HG02973 (cell line): ENCODE measurements around the gene DKK3.

Experiments
- ATAC-seq: cut with Tn5 transposase; IDR thresholded peaks from one replicate; pipeline ENCODE4 v1.9.1; 2021; ENCODE audit warnings: moderate library complexity; ENCODE audit not compliant: unreplicated experiment

DKK3 gene

DNA sequence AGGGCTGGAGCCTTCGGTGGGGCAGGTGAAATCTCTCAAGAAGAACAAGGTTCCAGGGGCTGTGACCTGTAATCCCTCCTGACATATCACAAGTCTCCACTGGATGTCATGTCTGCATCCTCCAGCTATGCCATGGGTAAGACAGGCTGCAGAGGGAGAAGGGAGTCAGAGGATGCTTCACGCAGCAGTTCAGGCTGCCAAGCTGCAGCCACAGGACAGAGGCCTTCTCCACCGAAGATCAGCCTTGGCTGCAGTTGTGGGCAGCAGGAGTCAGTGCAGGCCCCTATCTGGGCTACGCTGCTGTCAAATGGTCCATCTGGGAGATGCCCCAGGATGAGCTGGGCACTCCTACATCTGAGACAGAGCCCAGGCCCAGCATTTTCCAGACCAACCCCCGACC lies 25.0 kb downstream of the DKK3 start:
- ATAC-seq = no peak

- ATAC-seq = no peak
Measured at GRCh38 chr11:11982975-11983374, 25.5 kb downstream of the DKK3 start.

DNA sequence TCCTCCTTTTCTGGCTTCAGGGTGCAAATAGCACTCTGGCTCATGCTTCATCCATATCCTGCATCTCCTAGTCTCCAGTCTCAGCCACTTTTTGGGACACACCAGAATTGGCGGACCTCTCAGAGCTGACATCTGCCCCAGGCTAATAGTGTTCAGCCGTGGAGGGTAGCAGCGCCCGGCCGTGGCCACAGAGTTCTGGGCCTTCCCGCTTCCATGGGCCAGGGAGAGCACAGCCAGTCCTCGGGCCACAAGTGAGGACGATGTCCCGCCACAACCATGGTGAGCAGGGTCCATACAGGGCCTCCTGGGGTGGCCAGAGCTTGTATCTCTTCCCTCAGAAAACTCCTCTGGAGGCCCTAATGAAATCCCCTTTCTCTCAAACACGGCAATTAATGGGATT lies 26.0 kb downstream of the DKK3 start:
- no peak for ATAC-seq

DNA sequence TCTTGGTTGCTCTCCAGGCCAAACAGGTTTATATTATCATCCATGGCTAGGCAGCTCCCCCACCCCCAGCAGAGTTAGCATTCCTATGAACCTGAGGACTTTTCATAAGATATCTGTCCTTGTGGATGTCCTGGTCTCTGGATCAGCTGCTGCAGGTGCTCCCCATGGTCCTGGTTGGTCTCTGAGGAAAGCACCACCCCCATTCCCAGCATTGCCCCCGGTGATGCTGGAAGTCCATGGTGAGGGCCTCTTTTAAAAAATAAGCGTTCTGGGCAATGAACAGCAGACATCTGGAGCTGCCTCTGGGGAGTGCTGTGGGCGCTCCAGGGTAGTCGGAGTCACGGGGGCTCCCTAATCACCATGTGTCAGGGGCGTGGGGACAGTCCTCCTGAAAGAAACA lies 26.6 kb downstream of the DKK3 start:
- no peak for ATAC-seq

- no peak for ATAC-seq
Measured at GRCh38 chr11:11981364-11981763, 27.1 kb downstream of the DKK3 start.

GRCh38 chr11:11980841-11981308 lies 27.6 kb downstream of the DKK3 start:
- no peak for ATAC-seq

DNA sequence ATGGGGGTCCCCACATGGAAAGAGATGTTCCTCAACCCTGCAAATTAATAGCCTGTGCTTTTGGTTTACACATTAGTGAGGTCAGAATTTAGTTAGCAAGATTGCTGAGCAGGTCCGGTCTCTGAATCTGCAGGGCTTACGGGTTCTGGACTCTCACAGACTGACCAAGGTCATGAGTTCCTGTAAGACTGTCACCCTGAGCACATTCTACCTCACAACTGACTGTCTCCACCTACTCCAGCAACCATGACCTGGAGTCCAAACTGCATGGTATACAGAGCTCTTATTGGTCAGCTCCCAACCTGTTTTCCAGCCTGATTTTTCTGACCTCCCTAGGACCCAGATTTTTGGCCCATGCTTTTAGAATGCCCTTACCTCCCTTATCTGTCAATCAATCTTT lies 28.2 kb downstream of the DKK3 start:
- no peak for ATAC-seq

GRCh38 chr11:11979488-11980117 lies 28.8 kb downstream of the DKK3 start:
- no peak for ATAC-seq

DNA sequence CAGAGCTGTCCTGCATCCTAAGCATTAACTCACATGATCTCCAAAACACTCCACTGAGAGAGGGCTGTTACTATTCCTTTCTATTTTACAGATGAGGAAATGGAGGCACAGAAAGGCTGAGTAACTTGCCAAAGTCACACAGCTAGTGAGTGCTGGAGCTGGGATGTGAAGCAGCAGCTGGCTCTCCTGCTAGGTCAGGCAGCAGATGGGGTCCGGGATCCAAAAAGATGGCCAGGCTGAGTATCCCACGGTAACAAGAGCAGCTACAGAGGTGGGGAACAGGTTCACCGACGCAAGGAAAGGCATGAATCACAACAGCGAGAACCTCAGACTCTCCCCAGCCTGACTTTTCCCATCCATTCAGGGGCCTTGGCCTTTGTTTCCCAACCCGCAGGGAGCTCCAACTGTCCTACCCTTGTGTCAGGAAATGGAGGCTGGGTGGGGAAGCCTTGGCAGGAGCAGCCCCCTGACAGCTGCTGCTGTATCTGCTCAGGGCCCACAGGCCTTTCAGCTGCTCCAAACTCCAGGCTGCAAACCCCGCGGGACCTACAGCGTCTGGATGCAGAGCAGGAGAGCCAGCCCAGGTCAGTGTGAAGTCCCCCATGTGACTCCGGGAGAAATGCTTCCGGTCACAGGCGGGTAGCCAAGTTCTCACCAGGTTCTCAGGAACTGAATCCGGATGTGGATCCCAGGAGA lies 29.5 kb downstream of the DKK3 start:
- no peak for ATAC-seq

GRCh38 chr11:11978098-11978637 lies 30.3 kb downstream of the DKK3 start:
- ATAC-seq = no peak

DNA sequence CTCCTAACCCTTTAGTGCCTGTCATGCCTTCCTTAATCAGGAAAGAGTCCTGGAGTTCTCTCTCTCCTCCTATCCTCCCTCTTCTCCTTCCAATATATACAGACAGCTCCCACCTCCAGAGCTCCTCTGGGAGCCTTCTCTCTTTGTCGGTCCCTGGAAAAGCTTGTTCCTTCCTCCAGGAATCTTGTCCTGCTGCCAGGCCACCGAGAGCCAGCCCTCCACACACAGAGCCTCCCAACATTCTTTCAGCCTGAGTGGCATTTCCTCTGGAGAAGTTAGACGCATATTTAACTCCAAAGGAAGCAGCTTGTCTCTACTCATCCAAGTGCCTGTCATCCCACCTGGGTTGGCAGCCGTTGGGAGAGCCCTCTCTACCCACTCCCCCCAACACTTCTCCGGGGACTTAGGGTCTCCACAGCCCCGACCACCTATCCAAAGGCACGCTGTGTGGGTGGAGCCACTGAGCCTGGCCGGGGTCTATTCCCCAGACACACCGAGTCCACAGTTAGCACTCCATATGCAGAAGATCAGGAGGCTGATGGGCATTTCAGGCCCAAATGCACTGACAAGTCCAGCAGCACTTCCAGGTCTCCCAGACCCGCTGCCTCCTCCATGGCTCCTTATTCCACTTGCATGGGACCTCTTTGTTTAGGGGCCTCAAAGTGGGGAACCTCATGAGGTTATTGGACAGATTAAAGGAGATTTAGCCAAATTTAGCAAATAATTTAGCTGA lies 31.1 kb downstream of the DKK3 start:
- no peak for ATAC-seq

- no peak for ATAC-seq
Measured at GRCh38 chr11:11976481-11977127, 31.8 kb downstream of the DKK3 start.

DNA sequence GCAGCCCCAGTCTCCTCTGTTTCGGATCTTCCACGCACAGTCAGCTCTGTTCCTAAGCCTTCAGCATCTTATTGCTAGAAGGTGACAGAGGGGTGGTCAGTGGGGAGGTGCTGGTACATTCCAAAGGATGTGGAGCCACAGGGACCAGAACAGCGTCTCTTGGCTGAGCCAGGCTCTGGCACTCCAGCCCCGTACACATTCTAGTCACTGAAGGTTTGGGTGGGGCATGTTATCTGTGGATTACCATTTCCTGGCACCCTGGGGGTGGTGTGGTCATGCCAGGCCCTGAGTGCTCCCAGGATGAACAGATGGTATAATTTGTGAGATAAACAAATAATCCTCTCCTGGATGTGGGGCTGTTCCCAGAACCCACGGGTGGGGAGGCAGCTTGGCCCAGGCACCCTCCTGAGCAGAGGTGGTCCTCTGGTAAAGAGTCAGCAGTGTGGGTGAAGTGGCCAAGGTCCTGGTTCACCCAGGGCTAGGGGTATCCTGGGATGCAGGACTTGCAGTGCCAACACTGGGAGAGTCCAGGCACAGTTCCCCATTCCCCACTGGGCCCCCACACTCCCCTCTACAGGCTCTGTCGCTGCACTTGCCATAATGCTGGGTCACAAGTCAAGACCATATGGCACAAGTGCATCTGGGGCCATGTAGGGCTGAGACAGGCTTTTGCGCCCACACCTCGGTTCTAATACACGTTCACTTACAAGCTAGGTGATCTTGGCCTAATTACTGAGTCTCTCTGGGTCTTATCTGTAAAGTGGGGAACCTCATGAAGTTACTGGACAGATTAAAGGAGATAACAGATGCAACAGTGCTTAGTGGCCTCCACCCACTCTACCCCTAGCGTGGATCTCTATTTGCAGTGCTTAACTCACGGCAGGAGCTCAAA lies 33.0 kb downstream of the DKK3 start:
- ATAC-seq = no peak

GRCh38 chr11:11973866-11974265 lies 34.6 kb downstream of the DKK3 start:
- no peak for ATAC-seq

- ATAC-seq = no peak
Measured at GRCh38 chr11:11973361-11973800, 35.0 kb downstream of the DKK3 start.

GRCh38 chr11:11972730-11973341 lies 35.6 kb downstream of the DKK3 start:
- no peak for ATAC-seq

GRCh38 chr11:11971906-11972547 lies 36.4 kb downstream of the DKK3 start:
- ATAC-seq = no peak

DNA sequence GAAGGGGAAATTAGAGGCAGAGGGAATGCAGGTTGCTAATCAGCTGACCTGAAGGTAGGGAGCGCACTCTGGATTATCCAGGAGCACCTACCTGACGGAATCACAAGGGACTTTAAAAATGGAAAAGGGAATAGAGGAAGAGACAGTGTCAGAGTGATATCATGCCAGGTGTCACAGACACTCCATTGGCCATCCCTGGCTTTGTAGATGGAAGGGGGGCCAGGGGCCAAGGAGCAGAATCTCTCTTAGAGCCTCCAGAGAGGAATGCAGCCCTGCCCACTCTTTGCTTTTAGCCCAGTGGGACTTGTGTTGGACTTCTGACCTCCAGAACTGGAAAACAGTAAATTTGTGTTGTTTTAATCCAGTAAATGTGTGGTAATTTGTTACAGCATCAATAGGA lies 37.9 kb downstream of the DKK3 start:
- ATAC-seq = no peak
